Neuronal stem cell (in vitro differentiated cells): ENCODE results near the gene WIZ.
"Not testable (repeated sequence)": the region's sequence is repeated elsewhere in the genome, so short reads cannot be mapped to it uniquely, and the experiment has no call there.

Source experiments
- DNase-seq: peaks from one replicate; pipeline ENCODE4 v3.0.0-alpha.2; 2013; ENCODE audit warnings: low spot score
- H2AFZ ChIP-seq: one replicate; pipeline ENCODE4 v1.6.1; 2013; ENCODE audit warnings: mild to moderate bottlenecking, low read length, inconsistent platforms
- H2AK5ac ChIP-seq: 2 replicates; pipeline ENCODE4 v1.6.1; 2013; ENCODE audit warnings: low read depth, mild to moderate bottlenecking, inconsistent platforms, low read length, moderate library complexity, mixed read lengths
- H2BK120ac ChIP-seq: 2 replicates; pipeline ENCODE4 v1.6.1; 2013; ENCODE audit warnings: low read depth, mild to moderate bottlenecking, inconsistent platforms, low read length, moderate library complexity, mixed read lengths
- H2BK12ac ChIP-seq: one replicate; pipeline ENCODE4 v1.6.1; 2013; ENCODE audit warnings: low read length, inconsistent platforms
- H2BK15ac ChIP-seq: 2 replicates; pipeline ENCODE4 v1.6.1; 2013; ENCODE audit warnings: mild to moderate bottlenecking, low read length, inconsistent platforms, mixed read lengths
- H2BK5ac ChIP-seq: one replicate; pipeline ENCODE4 v1.6.1; 2013; ENCODE audit warnings: inconsistent platforms, mild to moderate bottlenecking, low read length, moderate library complexity
- H3K14ac ChIP-seq: one replicate; pipeline ENCODE4 v1.6.1; 2013; ENCODE audit warnings: low read length, inconsistent platforms
- H3K18ac ChIP-seq: 2 replicates; pipeline ENCODE4 v1.6.1; 2013; ENCODE audit warnings: low read length, inconsistent platforms
- H3K23ac ChIP-seq: 2 replicates; pipeline ENCODE4 v1.6.1; 2013; ENCODE audit warnings: low read depth, mild to moderate bottlenecking, mixed read lengths, low read length, inconsistent platforms; ENCODE audit not compliant: poor library complexity
- H3K27ac ChIP-seq: replicated peaks from 3 replicates; pipeline ENCODE4 v1.5.1; 2013; ENCODE audit warnings: low read length, inconsistent platforms
- H3K27me3 ChIP-seq, 3 experiments: 2 replicates each; pipeline ENCODE4 v1.6.1; 2013; ENCODE audit warnings: low read length in 3 of 3, mild to moderate bottlenecking in 2 of 3, inconsistent platforms in 1 of 3, low read depth in 1 of 3, mixed read lengths in 1 of 3, moderate library complexity in 1 of 3; ENCODE audit not compliant: control insufficient read depth in 3 of 3, insufficient read depth in 3 of 3
- H3K36me3 ChIP-seq, 2 donors: replicated peaks in 1 of 2; 2 replicates each; pipeline ENCODE4 v1.6.1; 2013; ENCODE audit warnings: low read length in 2 of 2; ENCODE audit not compliant: control insufficient read depth in 2 of 2, insufficient read depth in 2 of 2
- H3K4ac ChIP-seq: 2 replicates; pipeline ENCODE4 v1.6.1; 2013; ENCODE audit warnings: inconsistent platforms, mild to moderate bottlenecking, low read length, moderate library complexity
- H3K4me1 ChIP-seq, 2 donors: 1 replicate in 1 of 2; 2 replicates in 1 of 2; pipeline ENCODE4 v1.6.1; 2013; ENCODE audit warnings: low read length in 2 of 2, low read depth in 1 of 2; ENCODE audit not compliant: control insufficient read depth in 2 of 2, insufficient read depth in 1 of 2
- H3K4me2 ChIP-seq: one replicate; pipeline ENCODE4 v1.6.1; 2013; ENCODE audit warnings: mild to moderate bottlenecking, low read length, inconsistent platforms; ENCODE audit not compliant: insufficient read depth, poor library complexity, severe bottlenecking
- H3K4me3 ChIP-seq, 2 donors: 2 replicates each; pipeline ENCODE4 v1.5.1; 2013; ENCODE audit warnings: low read length in 2 of 2, mild to moderate bottlenecking in 2 of 2, inconsistent platforms in 1 of 2, moderate library complexity in 1 of 2
- H3K79me1 ChIP-seq: one replicate; pipeline ENCODE4 v1.6.1; 2013; ENCODE audit warnings: low read depth, mild to moderate bottlenecking, inconsistent platforms, low read length, moderate library complexity
- H3K9ac ChIP-seq: one replicate; pipeline ENCODE4 v1.6.1; 2013; ENCODE audit warnings: mild to moderate bottlenecking, low read depth, low read length, inconsistent platforms; ENCODE audit not compliant: poor library complexity
- H3K9me3 ChIP-seq, 2 donors: replicated peaks in 1 of 2; 2 replicates each; pipeline versions ENCODE3 to v1.6.1; 2013; ENCODE audit warnings: low read length in 2 of 2, mild to moderate bottlenecking in 2 of 2, inconsistent platforms in 1 of 2, low read depth in 1 of 2, mixed read lengths in 1 of 2, moderate library complexity in 1 of 2; ENCODE audit not compliant: control insufficient read depth in 2 of 2, insufficient read depth in 1 of 2
- H4K8ac ChIP-seq: one replicate; pipeline ENCODE4 v1.6.1; 2013; ENCODE audit warnings: low read depth, mild to moderate bottlenecking, inconsistent platforms, low read length, moderate library complexity
- H4K91ac ChIP-seq: one replicate; pipeline ENCODE4 v1.6.1; 2013; ENCODE audit warnings: low read length, low read depth, mild to moderate bottlenecking, inconsistent platforms; ENCODE audit not compliant: poor library complexity
- WGBS, 2 donors: extraction: QIAGEN DNeasy Blood & Tissue Kit; methylation state at CpG; one replicate each; pipeline ENCODE4 v1.1.7; 2013; ENCODE audit warnings: missing lambda C conversion rate in 2 of 2, mixed read lengths in 1 of 2; ENCODE audit not compliant: insufficient read length in 2 of 2, insufficient replicate concordance in 1 of 2; ENCODE audit errors: extremely low coverage in 2 of 2; 5-methylcytosine and 5-hydroxymethylcytosine counted together

The WIZ gene

GRCh38 chr19:15411351-15411750, 38.4 kb downstream of the WIZ start:
- not testable (repeated sequence) for H3K4me1 ChIP-seq, H2BK12ac ChIP-seq, H3K4me2 ChIP-seq, H3K4ac ChIP-seq, H2AK5ac ChIP-seq, H4K8ac ChIP-seq, H2AFZ ChIP-seq, H2BK5ac ChIP-seq, H3K9ac ChIP-seq, H4K91ac ChIP-seq, H3K4me3 ChIP-seq, H3K27ac ChIP-seq, H3K14ac ChIP-seq, H2BK120ac ChIP-seq, H3K23ac ChIP-seq, H3K9me3 ChIP-seq, H2BK15ac ChIP-seq, H3K27me3 ChIP-seq, H3K18ac ChIP-seq, DNase-seq, H3K79me1 ChIP-seq
- WGBS, 2 donors = no CpG with 5 or more reads among the region's 2 CpGs
- H3K36me3 ChIP-seq = peaks cover 17 to 78% of the 10 kb centered on the region in 2 donors

- Histone ChIP-seq H3K36me3 (peaks cover 32 to 87% of the 10 kb centered on the region in 2 donors), H3K23ac (no peak overlapping the region)
- WGBS, 2 donors = no CpG with 5 or more reads among the region's 3 CpGs
Observed at GRCh38 chr19:15404780-15405211, 45.0 kb downstream of the WIZ start.

DNA sequence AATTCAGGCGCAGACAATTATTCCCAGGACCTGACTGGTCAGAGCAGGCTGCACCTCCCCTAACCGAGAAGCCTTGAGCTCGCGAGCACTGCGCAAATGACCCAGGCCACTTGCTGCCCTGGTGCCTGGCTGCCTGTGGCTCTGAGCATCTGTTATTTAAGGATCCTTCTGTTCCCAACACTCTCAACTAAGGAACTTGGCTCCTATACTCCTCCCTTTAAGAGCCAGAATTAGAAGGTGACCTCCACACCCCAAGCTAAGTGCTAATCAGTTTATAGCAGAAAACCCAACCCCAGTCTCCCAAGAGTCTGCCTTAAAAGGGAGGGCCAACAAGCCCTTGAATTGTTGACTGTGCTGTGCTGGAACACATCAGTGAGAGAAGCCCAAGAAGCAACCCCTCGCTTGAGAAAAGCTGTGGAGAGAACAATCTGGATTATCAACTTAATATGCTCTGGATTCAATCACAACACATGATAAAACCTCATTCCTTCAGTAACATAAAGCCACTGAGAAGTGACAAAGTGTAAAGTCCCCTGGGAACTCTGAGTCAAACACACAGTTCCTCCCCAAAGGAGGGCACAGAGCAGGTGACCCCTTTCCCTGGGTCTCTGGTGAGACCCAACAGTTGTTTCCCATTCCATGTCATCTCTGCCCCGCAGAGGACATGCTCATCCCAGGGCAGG, 45.5 kb downstream of the WIZ start:
- Histone ChIP-seq H2BK12ac (no peak overlapping the region), H3K36me3 (peaks cover 32 to 87% of the 10 kb centered on the region in 2 donors), H2AK5ac (no peak overlapping the region), H2BK15ac (no peak overlapping the region), H2BK5ac (no peak overlapping the region), H3K4me3 (no peak overlapping the region), H3K27ac (no peak overlapping the region), H4K91ac (no peak overlapping the region), H2BK120ac (no peak overlapping the region), H3K23ac (no peak overlapping the region), H4K8ac (no peak overlapping the region), H2AFZ (no peak overlapping the region), H3K18ac (no peak overlapping the region), H3K27me3 (no peaks in the 10 kb centered on the region), H3K14ac (no peak overlapping the region), H3K9ac (no peak overlapping the region), H3K4me1 (peaks cover 2 to 5% of the 10 kb centered on the region in 2 donors), H3K9me3 (no peaks in the 10 kb centered on the region), H3K79me1 (peaks cover 23% of the 10 kb centered on the region), H3K4ac (no peak overlapping the region), H3K4me2 (no peak overlapping the region)
- DNase-seq = no peak
- no CpG with 5 or more reads among the region's 7 CpGs for WGBS, 2 donors

More at GRCh38 chr19:15404780-15405211, 45.0 kb downstream of the WIZ start:
- Histone ChIP-seq H4K8ac (no peak overlapping the region), H2BK12ac (no peak overlapping the region), H3K4me3 (no peak overlapping the region), H3K4ac (no peak overlapping the region), H3K4me1 (peaks cover 4 to 5% of the 10 kb centered on the region in 2 donors), H3K18ac (no peak overlapping the region), H2BK120ac (no peak overlapping the region), H4K91ac (no peak overlapping the region), H2AK5ac (no peak overlapping the region), H3K14ac (no peak overlapping the region), H2BK15ac (no peak overlapping the region), H3K9me3 (no peaks in the 10 kb centered on the region), H3K9ac (no peak overlapping the region), H3K27me3 (no peaks in the 10 kb centered on the region), H3K27ac (no peak overlapping the region), H2BK5ac (no peak overlapping the region), H2AFZ (no peak overlapping the region), H3K79me1 (peaks cover 19% of the 10 kb centered on the region), H3K4me2 (no peak overlapping the region)
- no peak for DNase-seq

GRCh38 chr19:15403151-15403531, 46.6 kb downstream of the WIZ start:
- Histone ChIP-seq H4K91ac (no peak overlapping the region), H2AFZ (no peak overlapping the region), H4K8ac (no peak overlapping the region), H3K23ac (no peak overlapping the region), H3K4me1 (peaks cover 2 to 5% of the 10 kb centered on the region in 2 donors), H3K79me1 (peaks cover 31% of the 10 kb centered on the region), H3K36me3 (peaks cover 43 to 87% of the 10 kb centered on the region in 2 donors), H2AK5ac (no peak overlapping the region), H3K4me2 (no peak overlapping the region), H3K27me3 (no peaks in the 10 kb centered on the region), H2BK5ac (no peak overlapping the region), H3K14ac (no peak overlapping the region), H3K4me3 (no peak overlapping the region), H3K9ac (no peak overlapping the region), H3K9me3 (no peaks in the 10 kb centered on the region), H3K18ac (no peak overlapping the region), H3K4ac (no peak overlapping the region), H2BK120ac (no peak overlapping the region), H3K27ac (no peak overlapping the region), H2BK12ac (no peak overlapping the region), H2BK15ac (no peak overlapping the region)
- no CpG with 5 or more reads among the region's 10 CpGs for WGBS, 2 donors
- DNase-seq = no peak
